HG02642 (cell line): ENCODE data around the gene CALD1.

ENCODE experiments used
- ATAC-seq: cut with Tn5 transposase; IDR thresholded peaks from one replicate; pipeline ENCODE4 v1.9.1; 2021; ENCODE audit warnings: mild to moderate bottlenecking; ENCODE audit not compliant: unreplicated experiment, poor library complexity

CALD1 gene

DNA sequence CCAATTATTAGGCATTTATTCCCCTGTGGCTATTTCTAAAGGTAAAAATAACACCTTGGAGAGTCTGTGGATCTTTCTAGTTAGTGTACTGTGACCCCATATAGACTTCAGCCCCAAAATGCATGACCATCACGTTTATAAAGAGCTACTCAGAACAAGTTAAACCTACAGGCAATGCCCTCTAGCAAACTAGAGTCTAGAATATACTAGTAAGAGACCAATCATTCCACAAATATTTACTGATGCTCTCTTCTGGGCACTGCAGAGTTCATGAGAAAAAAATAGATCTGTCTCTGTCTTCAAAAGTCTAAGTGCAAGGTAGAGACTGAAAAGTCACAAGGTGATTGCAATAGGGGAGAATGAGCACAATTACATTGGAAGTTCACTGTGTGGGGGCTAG lies 20.5 kb upstream of the CALD1 start:
- no peak for ATAC-seq

DNA sequence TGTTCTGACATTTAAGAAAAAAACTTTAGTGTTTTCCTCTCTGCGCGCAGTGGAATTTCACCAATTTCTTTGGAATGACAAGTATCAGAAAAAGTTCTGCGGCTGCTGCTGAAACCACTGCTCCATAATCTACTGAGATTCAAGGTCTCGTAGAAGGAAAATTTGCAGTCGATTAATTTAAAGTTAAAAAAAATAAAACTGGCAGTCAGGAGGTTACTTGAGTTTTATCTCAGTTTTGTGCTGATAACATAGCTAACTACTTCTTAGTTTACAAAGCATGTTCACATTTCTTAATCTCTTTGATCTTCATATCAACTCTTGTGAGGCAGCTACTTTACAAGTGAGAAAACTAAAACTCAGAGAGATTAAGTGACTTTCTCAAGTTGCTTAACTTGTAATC lies 18.2 kb upstream of the CALD1 start:
- ATAC-seq: no peak

DNA sequence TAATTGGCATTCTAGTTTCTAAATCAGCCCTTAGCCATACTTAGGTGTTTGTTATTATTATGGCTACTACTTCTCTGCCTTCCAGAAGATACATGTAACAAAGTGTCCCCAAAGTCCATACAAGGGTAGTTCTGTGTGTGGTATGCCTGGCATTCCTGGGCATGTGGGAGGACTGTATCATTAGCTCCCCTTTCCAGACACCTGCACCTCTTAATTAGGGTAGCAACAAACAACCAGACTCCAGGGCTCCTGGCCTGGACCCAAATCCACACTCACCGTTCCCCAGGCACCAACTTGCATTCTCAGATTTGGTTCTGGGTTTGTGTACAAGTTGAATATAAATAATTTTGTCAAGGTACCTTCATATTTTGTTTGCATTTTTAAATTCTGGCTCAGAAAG lies 15.5 kb upstream of the CALD1 start:
- no peak for ATAC-seq

DNA sequence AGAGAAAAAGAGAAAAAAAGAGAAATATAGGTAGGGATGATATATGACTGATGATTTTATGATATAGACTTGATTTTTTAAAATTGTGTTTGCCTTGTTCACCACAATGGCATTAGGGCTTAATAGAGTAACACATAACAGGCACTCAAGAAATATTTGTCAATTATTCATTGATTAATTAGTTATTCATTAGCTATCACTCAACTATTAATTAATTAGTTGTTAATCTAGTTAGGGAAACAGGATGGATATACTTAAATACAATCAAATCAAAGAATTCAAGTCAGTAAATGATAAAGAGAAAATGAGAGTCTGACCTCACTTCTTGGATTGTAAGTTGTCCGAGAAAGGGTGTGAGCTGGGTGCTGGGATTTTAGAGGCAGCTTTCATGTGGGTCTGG lies 15.1 kb upstream of the CALD1 start:
- ATAC-seq: no peak

DNA sequence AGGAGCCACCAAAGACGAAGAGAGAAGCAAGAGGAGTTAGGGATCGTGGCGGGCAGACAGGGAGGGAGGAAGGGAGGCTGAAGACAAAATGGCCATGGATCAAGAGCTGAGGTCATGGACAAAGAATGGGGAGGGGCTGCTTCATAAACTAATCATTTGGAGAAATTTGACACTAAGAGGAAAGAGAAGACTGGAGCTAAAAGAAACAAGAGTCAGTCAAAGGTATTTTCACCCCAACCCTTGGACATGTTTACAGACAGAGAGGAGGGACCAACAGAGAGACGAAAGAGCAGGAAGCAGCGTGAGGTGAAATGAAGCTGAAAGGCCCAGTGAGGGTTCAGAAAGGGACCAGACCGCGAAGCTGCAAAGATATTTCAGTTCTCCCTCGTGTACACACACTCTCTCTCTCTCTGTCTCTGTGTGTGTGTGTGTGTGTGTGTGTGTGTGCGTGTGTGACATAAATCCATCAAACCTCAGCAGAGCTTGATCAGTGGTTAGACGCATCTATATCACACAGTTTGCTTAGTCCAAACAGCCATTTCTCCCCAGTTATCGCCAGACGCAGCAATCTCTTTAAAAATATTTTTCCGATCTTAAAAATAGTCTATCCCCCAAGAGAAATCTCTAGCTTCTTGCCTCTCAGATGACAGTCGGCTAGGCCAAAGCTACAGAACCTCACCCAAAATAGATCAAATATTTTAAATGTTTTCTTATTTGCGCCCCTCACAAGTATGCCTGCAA lies 12.5 kb upstream of the CALD1 start:
- ATAC-seq: no peak

DNA sequence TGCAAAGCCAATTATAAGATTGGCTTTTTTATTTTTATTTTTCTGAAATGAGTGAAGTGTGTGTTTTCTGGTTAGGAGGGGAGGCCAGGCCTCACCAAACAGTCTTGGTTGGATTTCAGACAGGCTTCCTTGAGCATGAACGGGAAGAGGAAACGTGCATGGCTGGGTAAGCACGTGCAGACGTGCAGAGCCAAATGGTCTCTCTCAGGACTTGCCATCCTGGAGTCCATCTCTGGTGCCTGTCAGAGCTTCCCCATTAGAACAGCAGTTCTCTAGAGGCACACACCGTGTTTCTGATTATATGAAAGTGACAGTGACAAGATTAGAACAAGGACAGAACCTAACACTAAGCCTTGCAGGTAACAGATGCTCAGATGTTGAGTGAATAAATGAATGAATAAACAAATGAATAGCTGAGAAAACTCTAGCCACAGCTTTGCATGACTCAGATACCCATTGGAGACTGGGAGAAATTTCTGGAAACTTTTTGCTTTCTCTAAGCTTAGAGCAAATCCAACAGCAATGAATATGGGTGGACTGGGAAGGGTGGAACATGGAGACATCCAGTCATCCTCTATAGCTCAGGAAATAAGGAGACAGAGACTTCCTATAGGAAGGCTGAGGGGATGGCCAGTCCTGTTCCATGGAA lies 11.8 kb upstream of the CALD1 start:
- ATAC-seq: no peak

DNA sequence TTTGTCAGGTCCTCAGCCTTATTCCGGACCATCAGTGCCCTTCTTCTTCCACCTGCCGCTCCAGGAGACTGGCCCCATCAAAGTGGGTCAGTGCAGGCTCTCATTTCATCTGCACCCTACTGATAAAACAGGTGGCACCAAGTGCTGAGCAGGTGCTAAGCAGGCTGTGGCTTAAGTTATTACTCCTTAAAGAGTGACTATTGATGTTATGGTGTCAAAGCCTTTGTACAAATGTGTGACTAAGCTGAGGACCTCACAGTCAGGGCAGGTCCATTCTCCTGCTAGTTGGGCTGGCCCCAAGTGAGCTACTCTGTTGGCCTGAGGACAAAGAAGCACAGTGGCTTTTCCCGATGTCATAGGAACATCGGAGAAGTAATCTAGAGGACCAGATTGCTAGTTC lies 11.2 kb upstream of the CALD1 start:
- ATAC-seq: no peak

DNA sequence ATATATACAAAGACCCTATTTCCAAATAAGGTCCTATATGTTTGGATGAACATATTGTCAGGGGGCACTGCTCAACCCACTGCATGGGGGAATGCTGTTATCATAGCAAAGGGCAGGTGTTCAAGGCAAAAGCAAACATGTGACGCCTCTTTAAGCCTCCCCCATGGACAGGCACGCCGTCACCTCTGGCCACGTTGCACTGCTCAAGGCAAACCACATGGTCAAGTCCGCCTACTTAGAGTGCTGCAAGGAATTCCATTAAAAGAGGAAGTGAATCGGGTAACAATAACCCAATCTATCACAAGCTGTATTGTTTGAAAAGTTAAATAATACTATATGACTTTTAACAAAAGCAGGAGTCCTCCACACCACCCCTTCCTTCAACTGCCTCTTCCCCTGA lies 8.8 kb upstream of the CALD1 start:
- ATAC-seq: no peak

DNA sequence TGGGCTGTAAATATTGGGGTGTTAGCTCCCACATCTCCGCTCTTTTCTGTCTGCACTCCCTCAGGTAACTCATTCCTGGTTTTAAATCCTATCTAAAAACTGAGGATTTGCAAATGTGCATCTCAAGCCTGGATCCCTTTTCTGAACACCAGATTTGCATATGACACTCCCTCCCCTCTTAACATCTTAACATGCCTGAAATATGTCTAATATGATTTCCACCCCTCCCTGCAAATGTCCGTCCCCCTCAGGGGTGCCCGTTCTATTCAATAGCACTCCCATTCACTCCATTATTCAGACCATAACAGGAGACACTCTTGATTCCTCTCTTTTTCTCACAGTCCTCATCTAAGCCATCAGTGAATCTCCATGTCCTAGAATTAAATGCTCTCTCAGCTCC lies 8.3 kb upstream of the CALD1 start:
- ATAC-seq: no peak

DNA sequence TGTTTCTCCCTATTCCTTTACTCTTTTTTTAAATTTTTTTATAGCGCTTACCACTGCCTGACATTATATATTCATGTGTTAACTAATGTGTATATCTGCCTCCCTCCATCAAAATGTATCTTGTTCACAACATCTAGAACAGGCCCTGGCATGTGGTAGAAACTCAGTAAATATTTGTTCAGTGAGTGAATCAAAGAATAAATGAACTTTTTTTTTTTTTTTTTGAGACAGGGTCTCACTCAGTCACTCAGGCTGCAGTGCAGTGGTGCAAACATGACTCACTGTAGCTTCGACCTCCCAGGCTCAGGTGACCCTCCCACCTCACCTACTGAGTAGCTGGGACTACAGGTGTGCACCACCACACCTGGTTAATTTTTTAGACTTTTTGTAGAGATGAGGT lies 7.5 kb upstream of the CALD1 start:
- no peak for ATAC-seq

DNA sequence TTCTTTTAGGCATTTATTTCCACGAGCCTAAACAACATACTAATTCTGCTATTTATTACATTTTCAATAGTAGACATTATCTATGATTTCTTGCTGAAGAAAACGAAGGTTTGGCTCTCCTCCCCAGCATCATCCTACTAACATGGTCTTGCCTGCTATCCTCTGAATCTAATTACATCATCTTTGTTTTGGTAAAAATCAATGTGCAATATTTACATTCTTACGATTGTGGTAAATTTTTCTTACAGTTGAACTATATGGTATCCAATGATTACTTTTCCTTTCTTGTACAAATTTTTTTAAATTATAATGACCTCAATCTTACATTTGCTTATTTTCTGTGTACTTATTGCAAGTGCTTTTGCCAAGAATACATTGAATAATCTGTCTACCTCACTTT lies 7.0 kb upstream of the CALD1 start:
- ATAC-seq: no peak

DNA sequence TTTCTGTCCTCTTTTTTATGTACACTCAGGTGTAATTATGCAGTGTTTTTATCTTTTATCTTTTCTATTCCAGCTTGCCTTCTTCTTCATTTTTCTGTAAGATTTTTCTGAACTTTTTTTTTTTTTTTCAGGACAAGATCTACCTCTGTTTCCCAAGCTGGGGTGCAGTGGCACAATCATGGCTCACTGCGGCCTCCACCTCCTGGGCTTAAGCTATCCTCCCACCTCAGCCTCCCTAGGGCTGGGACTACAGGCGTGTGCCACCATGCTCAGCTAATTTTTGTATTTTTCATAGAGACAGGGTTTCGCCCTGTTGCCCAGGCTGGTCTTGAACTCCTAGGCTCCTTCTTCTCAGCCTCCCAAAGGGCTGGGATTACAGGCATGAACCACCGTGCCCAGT lies 6.3 kb upstream of the CALD1 start:
- ATAC-seq: no peak

DNA sequence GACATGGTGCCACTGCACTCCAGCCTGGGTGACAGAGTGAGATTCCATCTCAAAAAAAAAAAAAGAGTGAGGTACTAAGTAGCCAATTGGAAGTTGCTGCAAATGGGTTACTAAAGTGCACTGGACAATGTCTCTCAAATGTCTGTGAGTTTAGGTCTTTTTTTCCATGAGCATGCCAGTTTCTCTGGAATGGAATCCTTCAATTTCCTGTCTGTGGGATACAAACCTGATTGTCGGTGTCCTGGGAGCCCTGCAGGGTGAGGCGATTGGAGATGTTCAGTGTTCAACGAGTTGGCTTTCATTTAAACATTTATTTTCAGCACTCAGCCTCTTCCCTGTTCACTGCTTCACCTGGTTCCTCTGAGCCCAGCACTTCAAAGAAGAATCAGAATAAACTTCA lies 5.3 kb upstream of the CALD1 start:
- no peak for ATAC-seq

DNA sequence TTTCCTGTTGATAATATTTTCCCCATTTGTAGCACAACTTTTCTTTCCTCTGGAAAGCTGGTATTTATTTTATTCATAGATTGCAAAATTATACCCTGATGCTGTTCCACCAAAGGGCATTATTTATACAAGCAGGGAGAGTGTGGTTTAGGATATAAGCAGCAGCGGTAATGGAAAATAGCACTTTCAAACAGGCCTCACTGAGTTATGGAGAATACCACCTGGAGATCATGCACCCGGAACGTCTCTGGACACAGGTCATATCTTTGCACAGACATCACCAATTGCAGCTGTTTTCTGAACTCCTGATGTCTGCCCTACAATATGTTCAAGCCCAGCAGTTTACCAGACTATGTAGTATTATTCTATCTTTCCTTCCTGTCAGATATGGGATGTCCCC lies 2.0 kb upstream of the CALD1 start:
- ATAC-seq: no peak

DNA sequence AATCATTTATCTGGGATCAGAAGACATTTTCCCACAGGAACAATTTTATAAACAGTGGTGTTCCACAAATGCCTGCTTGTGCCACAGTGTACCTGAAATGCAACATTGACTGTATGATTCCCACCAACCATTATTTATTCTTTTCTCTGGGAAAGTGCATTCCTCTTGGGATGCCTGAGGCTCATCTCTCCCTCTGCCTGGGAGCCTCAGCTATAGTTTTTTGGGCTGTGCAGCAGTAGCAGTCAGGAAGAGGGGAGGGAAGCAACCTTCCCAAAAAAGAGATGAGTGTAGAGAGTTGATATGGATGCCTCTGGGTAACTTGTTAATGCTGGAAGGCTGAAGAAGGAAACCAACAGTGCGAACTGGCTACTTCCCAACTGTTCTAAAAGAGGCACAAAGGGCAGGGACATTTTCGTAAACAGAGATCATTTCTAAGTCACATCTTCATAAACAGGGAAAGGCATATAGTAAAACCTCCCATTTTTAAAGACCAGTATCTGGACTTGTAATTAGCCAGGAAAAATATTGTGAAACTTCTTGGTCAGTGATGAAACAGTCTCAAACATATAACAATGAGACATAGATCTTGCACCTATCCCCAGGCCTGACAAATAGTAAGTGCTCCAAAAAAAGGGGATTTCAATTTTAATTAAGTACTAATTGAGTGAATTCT lies 1.4 kb upstream of the CALD1 start:
- ATAC-seq: no peak

DNA sequence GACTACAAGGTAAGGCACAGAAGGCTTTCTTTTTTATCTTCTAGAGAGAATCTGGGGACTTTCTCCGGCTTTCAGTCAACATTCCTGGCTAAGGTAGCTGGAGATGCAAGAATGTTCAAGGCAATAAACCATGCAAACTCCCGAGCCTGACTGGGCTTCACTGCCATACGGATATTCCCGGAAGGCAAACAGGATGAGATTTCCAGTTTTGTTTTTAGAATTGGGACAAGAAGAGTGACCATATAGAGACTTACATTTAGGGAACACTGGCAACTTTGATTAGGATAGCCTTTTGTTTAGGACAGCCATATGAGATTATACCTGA lies 269 bp downstream of the CALD1 start:
- ATAC-seq: no peak

DNA sequence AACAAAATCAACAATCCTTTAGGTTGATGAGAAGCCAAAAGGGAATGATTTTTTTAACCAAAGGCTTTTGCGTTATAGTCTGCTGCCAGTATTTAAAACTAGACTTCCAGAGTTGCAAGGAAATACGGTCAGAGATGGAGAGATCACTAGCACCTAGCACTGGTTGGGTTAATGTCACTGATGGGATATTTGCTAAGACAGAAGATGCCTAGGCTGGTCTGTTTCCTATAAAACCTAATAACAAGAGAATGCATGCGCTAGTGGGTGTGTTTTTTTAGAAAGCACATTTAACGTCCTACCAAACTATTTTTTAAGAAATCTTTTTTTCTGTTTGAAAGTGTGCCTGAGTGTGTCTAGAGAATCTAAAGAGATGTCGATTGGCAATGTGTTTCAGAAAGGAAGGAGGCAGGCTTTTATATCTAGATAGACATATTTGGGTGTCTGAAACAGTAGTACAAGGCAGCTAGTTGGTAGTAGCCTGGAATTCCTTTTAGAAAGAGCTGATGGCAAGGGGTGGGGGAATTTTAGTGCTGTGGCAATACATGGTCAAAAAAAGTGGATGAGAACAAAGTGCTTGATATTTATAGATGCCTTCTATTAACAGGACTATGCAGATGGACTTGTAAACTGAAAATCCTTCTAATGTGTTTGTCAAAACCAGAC lies 863 bp downstream of the CALD1 start:
- ATAC-seq: no peak

DNA sequence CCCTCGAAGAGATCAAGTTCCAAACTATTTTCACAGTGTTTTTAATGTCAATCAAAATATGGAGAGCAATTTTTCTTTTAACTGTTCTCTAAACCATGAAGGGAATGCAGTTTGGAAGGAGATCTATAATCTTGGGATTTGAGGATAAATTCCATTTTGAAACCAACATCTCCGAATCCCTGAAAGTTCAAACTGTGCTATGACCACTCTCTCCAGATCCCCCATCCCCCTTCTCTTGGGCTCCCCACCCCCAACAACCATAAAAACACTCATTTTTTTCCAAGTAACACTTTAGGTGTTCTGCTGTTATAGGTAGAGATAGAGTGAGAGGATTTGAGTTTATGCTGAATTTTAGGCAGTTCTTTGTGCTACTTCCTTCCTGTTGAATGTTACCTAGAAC lies 1.7 kb downstream of the CALD1 start:
- ATAC-seq: no peak

DNA sequence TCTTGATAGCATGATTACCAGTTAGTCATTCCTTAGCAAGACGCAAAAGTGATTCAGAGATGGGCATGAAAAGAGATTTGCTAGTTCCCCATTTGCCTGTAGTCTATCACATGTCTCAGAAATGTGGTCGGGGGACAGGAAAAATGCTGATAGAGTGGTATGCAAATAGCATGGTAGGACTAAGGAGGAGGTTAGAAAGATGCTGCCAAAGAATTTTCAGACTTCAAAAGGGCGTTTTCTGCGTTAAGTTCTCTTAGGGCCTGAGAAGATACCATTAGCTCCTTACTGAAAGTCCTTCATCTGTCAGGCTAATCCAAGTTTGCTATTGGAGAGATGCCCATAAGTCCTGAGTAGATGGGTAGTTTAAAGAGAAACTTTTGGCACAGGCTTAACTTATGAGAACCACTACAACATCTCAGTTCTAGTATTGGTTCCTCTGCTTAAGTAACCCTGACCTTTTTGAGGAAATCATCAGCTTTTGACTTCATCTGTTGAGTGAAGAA lies 2.7 kb downstream of the CALD1 start:
- peak; percentile 75 for ATAC-seq

DNA sequence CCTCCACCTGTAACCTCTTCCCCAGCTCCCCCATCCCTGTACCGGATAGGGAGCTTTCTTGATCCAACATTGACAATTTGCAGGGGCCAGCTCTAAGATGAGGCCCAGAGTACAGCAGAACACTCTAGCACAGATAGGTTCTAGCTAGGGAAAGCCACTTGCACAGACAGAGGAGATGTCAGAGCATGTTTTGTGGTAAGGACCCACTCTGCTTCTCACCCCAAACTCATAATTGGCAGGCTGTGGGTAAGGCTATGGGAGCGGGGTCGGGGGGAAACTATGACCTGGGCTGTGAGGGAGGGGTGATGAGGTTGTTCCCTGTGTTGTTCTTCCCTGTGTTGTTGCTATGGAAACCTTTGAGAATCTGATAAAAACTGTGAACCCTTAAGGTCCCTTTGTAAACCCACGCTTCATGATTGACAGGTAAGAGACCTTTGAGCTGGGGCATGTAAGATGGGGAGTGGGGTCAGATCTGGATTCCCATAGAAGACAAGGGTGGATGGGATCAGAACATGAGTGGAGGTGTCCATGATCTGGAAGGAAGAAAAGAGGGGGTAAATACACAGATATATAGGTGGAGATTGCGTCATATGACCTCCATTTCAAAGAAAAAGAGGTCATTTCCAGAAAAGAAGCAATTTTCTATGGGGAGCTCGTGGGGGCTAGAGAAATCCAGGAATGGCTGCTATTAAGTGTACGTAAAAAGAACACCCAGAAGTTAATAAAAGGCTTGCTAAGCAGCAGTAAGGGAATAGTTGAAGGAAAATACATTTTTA lies 4.0 kb downstream of the CALD1 start:
- ATAC-seq: no peak
